Mesothelial cell of epicardium (in vitro differentiated cells): ENCODE measurements around the gene ALG8. TPM values are rescaled to one million over a fixed set of nuclear protein-coding genes. Genes with fewer than 3 reads are reported as not detected.

ENCODE experiments used
- DNase-seq, 2 experiments: peaks; one replicate each; pipeline ENCODE4 v3.0.0; 2021; ENCODE audit warnings: low spot score in 2 of 2; ENCODE audit not compliant: unreplicated experiment in 2 of 2
- H3K27ac Mint-ChIP-seq: 2 replicates; pipeline ENCODE4 v1.8.0; 2021; ENCODE audit warnings: mixed read lengths
- H3K27me3 Mint-ChIP-seq: 2 replicates; pipeline ENCODE4 v1.8.0; 2021; ENCODE audit warnings: low read depth, mixed read lengths
- H3K36me3 Mint-ChIP-seq: 2 replicates; pipeline ENCODE4 v1.8.0; 2021; ENCODE audit warnings: mixed read lengths
- H3K4me1 Mint-ChIP-seq: 2 replicates; pipeline ENCODE4 v1.8.0; 2021; ENCODE audit warnings: mixed read lengths
- H3K4me3 Mint-ChIP-seq: 2 replicates; pipeline ENCODE4 v1.8.0; 2021; ENCODE audit warnings: mild to moderate bottlenecking, moderate library complexity, mixed read lengths
- H3K9me3 Mint-ChIP-seq: 2 replicates; pipeline ENCODE4 v1.8.0; 2021; ENCODE audit warnings: mixed read lengths
- total RNA-seq: library from RNA; stranded (reverse); gene quantifications from 3 replicates; pipeline ENCODE4 v1.2.1, GENCODE V29; 2021
- TF ChIP-seq, protein P1 (sequence below): fragments of 200-600 bp; sonication (generic); IDR thresholded peaks from one replicate; pipeline ENCODE4 v1.5.0; 2021; ENCODE audit warnings: antibody characterized with exemption; ENCODE audit not compliant: unreplicated experiment

ALG8 gene
- total RNA-seq, 1 donor from 2014 or later = 63.0 TPM

DNA sequence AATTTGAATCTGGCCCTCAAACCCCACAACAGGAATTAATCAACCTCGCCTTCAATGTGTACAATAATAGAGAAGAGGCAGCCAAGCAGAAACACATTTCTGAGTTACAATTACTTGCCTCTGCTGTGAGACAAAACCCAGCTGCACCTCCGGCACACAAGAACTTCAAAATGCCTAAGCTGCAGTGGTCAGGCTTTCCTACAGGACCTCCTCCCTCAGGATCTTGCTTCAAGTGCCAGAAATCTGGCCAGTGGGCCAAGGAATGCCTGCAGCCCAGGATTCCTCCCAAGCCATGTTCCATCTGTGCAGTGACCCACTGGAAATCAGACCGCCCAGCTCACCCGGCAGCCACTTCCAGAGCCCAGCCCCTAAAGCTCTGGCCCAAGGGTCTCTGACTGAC is 56.4 kb downstream of the ALG8 start:
- no peak for DNase-seq
- TF ChIP-seq, protein P1, sequence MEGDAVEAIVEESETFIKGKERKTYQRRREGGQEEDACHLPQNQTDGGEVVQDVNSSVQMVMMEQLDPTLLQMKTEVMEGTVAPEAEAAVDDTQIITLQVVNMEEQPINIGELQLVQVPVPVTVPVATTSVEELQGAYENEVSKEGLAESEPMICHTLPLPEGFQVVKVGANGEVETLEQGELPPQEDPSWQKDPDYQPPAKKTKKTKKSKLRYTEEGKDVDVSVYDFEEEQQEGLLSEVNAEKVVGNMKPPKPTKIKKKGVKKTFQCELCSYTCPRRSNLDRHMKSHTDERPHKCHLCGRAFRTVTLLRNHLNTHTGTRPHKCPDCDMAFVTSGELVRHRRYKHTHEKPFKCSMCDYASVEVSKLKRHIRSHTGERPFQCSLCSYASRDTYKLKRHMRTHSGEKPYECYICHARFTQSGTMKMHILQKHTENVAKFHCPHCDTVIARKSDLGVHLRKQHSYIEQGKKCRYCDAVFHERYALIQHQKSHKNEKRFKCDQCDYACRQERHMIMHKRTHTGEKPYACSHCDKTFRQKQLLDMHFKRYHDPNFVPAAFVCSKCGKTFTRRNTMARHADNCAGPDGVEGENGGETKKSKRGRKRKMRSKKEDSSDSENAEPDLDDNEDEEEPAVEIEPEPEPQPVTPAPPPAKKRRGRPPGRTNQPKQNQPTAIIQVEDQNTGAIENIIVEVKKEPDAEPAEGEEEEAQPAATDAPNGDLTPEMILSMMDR = no peak
- H3K9me3 Mint-ChIP-seq = no peaks in the 10 kb centered on the region
- peaks cover 6% of the 10 kb centered on the region for H3K27me3 Mint-ChIP-seq
- no peak overlapping the region for H3K27ac Mint-ChIP-seq
- H3K36me3 Mint-ChIP-seq = no peaks in the 10 kb centered on the region
- H3K4me1 Mint-ChIP-seq = peaks cover 10% of the 10 kb centered on the region
- no peak overlapping the region for H3K4me3 Mint-ChIP-seq

DNA sequence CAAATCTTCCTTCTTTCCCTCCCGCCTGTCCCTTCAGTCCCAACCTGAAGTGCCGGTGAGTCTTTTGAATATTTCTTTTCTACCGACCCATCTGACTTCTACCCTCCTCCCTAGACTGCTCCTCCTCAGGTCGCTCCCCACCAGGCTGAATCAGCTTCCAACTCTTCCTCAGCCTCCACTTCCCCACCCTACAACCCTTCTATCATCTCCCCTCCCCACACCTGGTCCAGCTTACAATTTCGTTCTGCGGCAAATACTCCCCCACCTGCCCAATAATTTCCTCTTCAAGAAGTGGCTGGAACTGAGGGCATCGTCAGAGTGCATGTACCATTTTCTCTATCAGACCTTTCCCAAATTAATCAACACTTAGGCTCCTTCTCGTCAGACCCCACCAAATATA is 57.3 kb downstream of the ALG8 start:
- Mint-ChIP-seq H3K4me3 (no peak overlapping the region), H3K36me3 (no peaks in the 10 kb centered on the region), H3K27ac (no peak overlapping the region), H3K4me1 (peaks cover 14% of the 10 kb centered on the region), H3K27me3 (peaks cover 6% of the 10 kb centered on the region), H3K9me3 (no peaks in the 10 kb centered on the region)
- DNase-seq = no peak
- TF ChIP-seq, protein P1 = no peak

DNA sequence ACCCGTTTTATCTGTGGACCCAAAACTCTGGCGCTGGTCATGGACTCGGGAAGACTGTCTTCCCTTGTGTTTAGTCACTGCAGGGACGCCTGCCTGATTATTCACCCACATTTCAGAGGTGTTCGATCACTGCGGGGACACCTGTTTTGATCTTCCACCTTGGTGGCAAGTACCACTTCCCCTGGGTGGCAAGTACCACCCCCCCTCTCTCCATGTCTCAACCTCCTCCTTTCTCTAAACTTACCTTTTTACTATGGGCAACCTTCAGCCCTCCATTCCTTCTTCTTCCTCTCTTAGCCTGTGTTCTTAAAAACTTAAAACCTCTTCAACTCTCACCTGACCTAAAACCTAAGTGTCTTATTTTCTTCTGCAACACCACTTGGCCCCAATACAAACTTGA is 57.8 kb downstream of the ALG8 start:
- TF ChIP-seq, protein P1 = no peak
- Mint-ChIP-seq H3K4me3 (peak overlapping the region; percentile 92), H3K9me3 (no peaks in the 10 kb centered on the region), H3K4me1 (peaks cover 17% of the 10 kb centered on the region), H3K27me3 (peaks cover 6% of the 10 kb centered on the region), H3K36me3 (no peaks in the 10 kb centered on the region), H3K27ac (peak overlapping the region; percentile 97)
- no peak for DNase-seq

DNA sequence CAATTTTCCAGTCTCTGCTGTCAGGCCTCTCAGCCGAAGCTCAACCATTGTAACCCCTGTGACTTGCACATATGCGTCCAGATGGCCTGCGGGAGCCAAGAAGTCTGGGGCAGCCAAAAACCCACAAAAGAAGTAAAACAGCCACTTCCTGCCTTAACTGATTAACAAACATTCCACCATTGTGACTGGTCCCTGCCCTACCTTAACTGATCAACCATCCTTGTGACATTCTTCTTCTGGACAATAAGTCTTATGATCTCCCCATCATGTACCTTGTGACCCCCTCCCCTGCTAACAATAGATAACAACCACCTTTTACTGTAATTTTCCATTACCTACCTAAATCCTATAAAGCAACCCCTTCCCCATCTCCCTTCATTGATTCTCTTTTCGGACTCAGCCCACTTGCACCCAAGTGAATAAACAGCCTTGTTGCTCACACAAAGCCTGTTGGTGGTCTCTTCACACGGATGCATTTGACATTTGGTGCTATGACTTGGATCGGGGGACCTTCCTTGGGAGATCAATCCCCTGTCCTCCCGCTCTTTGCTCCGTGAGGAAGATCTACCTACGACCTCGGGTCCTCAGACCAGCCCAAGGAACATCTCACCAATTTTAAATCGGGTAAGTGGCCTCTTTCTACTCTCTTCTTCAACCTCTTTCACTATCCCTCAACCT is 58.5 kb downstream of the ALG8 start:
- Mint-ChIP-seq H3K36me3 (no peaks in the 10 kb centered on the region), H3K4me3 (peak overlapping the region; percentile 92), H3K27me3 (peaks cover 6% of the 10 kb centered on the region), H3K9me3 (no peaks in the 10 kb centered on the region), H3K4me1 (peaks cover 19% of the 10 kb centered on the region), H3K27ac (peak overlapping the region; percentile 97)
- DNase-seq = no peak
- TF ChIP-seq, protein P1 = no peak

DNA sequence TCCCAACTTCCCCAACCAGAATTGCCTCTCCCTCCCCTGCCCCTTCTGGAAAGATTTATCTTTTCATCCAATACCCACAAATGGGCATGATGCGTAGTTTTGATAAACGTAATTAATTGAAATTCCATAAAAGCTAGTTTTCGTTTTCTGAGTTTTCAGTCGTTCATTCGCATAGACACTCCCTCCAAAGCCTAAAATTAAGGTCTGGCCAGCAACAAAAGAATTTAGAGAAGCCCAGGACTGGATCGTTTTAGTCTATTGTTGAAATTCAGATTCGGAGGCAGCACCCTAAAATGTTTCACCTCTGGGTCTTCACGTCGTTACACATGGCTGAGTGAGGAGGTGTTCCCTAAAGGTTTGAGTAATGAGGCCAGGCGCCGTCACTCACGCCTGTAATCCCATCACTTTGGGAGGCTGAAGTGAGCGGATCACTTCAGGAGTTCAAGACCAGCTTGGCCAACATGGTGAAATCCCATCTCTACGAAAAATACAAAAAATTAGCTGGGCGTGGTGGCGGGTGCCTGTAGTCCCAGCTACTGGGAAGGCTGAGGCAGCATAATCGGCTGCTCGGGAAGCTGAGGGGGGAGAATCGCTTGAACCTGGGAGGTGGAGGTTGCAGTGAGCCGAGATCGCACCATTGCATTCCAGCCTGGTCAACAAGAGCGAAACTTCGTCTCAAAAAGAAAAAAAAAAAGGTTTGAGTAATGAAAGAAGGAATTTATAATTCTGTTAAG is 59.2 kb downstream of the ALG8 start:
- TF ChIP-seq, protein P1 = no peak
- peak overlapping the region; percentile 97 for H3K27ac Mint-ChIP-seq
- H3K36me3 Mint-ChIP-seq = peaks cover 1% of the 10 kb centered on the region

More for the DNA sequence above, 59.2 kb downstream of the ALG8 start:
- H3K27me3 Mint-ChIP-seq = peaks cover 6% of the 10 kb centered on the region
- DNase-seq = no peak
- H3K4me3 Mint-ChIP-seq = peak overlapping the region; percentile 92
- no peaks in the 10 kb centered on the region for H3K9me3 Mint-ChIP-seq
- peaks cover 22% of the 10 kb centered on the region for H3K4me1 Mint-ChIP-seq
